H1 (cell line): Measurements from ENCODE around the gene GCGR. TPM values are rescaled to one million over a fixed set of nuclear protein-coding genes. Genes with fewer than 3 reads are reported as not detected.

Source experiments
- CEBPB ChIP-seq: IDR thresholded peaks from 2 replicates; pipeline ENCODE4 v1.6.1; 2012; ENCODE audit warnings: low read depth, low read length
- CREB1 ChIP-seq: IDR thresholded peaks from 2 replicates; pipeline ENCODE4 v1.6.1; 2012; ENCODE audit warnings: inconsistent platforms
- FOSL1 ChIP-seq: IDR thresholded peaks from 2 replicates; pipeline ENCODE4 v1.6.1; 2011; ENCODE audit warnings: mild to moderate bottlenecking, low read depth, low read length, moderate library complexity; ENCODE audit not compliant: insufficient read depth
- SIX5 ChIP-seq: IDR thresholded peaks from 2 replicates; pipeline ENCODE4 v1.6.1; 2011; ENCODE audit warnings: mild to moderate bottlenecking, low read depth, low read length
- SP2 ChIP-seq: IDR thresholded peaks from 2 replicates; pipeline ENCODE4 v1.6.1; 2012; ENCODE audit warnings: mild to moderate bottlenecking, low read length, inconsistent platforms
- polyA plus RNA-seq, 7 experiments: library from polyadenylated mRNA; depleted of rRNA in 3 of 7; stranded (reverse) in 5 of 7; unstranded in 2 of 7; fragments of >200 nt in 5 of 7; fragments of 200-250 nt in 2 of 7; gene quantifications; 1 replicate in 5 of 7; 2 replicates in 1 of 7; 4 replicates in 1 of 7; pipeline versions ENCODE4 v1.2.1 to v1.2.3, GENCODE V29; 2011 to 2013; ENCODE audit warnings: missing spikeins in 2 of 7, mixed read lengths in 2 of 7
- total RNA-seq: library from RNA; stranded (reverse); fragmentation: NEBNext Ultra II Directional; extraction: Animal tissue kit (Norgen Biotek cat#: 25700); gene quantifications from 2 replicates; pipeline ENCODE4 v1.2.1, GENCODE V29; 2021
- TF ChIP-seq, protein P1 (sequence below): IDR thresholded peaks from 2 replicates; pipeline ENCODE4 v1.6.1; 2012; ENCODE audit warnings: low read length, inconsistent platforms

Gene GCGR
- total and polyA plus RNA-seq, 2 of the 8 experiments (the other 6 are each of a cell fraction or from before 2014, with no cell fraction given): 0.44 to 0.56 TPM

DNA sequence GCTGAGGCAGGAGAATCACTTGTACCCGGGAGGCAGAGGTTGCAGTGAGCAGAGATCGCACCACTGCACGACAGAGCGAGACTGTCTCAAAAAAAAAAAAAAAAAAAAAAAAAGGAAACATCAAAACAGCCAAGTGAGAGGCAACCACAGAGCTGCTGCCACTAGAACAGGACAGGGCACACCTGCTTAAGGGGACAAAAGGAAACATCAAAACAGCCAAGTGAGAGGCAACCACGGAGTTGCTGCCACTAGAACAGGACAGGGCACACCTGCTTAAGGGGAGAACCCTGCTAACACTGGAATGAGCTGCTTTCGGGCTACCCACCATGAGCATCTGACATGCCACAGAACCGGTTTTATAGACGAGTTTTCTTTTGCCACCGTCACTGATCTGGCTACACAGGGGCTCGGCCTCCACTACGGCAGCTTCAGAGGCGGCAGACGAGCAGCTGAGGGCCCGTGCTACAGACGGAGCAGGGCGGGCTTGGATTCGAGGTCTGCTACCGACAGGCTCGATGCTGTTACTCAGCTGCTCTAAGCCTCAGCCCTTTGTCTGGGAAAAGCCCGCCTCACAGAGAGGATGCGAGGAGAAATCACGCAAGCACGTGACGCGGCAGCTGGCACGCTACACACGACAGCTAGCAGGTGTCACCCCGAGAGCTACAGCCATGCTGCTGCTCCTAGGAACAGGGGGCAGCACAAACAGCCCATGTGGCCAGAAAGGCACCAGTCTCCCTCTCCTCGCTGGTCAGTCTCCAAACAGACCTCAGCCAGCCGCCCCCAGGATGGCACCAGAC lies 54.4 kb downstream of the GCGR start (continued):
- no peak for TF ChIP-seq CEBPB
- no peak for TF ChIP-seq FOSL1
- TF ChIP-seq, protein P1, sequence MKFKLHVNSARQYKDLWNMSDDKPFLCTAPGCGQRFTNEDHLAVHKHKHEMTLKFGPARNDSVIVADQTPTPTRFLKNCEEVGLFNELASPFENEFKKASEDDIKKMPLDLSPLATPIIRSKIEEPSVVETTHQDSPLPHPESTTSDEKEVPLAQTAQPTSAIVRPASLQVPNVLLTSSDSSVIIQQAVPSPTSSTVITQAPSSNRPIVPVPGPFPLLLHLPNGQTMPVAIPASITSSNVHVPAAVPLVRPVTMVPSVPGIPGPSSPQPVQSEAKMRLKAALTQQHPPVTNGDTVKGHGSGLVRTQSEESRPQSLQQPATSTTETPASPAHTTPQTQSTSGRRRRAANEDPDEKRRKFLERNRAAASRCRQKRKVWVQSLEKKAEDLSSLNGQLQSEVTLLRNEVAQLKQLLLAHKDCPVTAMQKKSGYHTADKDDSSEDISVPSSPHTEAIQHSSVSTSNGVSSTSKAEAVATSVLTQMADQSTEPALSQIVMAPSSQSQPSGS: no peak
- TF ChIP-seq SIX5: no peak
- no peak for TF ChIP-seq SP2
- no peak for TF ChIP-seq CREB1
- TF ChIP-seq, all 59 proteins: peak for 0
